Endothelial cell of umbilical vein (primary cell): ENCODE results near the gene GALNT17. TPM values are rescaled to one million over a fixed set of nuclear protein-coding genes. Genes with fewer than 3 reads are reported as not detected.

Experiments used
- BruUV-seq: library from RNA; stranded (reverse); fragments of 400-500 nt; replicated peaks from 2 replicates; lab custom pipeline; 2021; lab: Mats Ljungman, UMichigan
- CTCF ChIA-PET: fragments of 300-600, 350-600 bp; sonication (Branson Sonifier 250); formaldehyde crosslinking; loops from one replicate; lab custom pipeline; 2021; ENCODE audit warnings: antibody characterized with exemption, inconsistent platforms; lab: Charles Lee
- POLR2A ChIA-PET: fragments of 300-600, 350-600 bp; sonication (Branson Sonifier 250); formaldehyde crosslinking; loops from one replicate; lab custom pipeline; 2021; ENCODE audit warnings: antibody characterized with exemption, inconsistent platforms; lab: Charles Lee
- DNase-seq: peaks from one replicate; pipeline ENCODE4 v3.0.0-alpha.2; 2011; ENCODE audit warnings: low read depth, low spot score
- FAIRE-seq: peaks from 2 replicates; lab custom pipeline; 2011; peaks lifted over from hg19 to GRCh38; lab: Jason Lieb, UNC
- H2AFZ ChIP-seq: 2 replicates; pipeline ENCODE4 v1.6.0; 2012; ENCODE audit warnings: low read depth, low read length, control low read depth, inconsistent platforms
- H3K27ac ChIP-seq: 2 replicates; pipeline ENCODE4 v1.5.1; 2011; ENCODE audit warnings: low read depth, mild to moderate bottlenecking, control low read depth, low read length, moderate library complexity; ENCODE audit not compliant: insufficient read depth
- H3K27me3 ChIP-seq, 2 experiments: 2 replicates each; pipeline versions ENCODE4 v1.6.0 to v1.6.1; 2011; ENCODE audit warnings: low read length in 2 of 2, mixed read lengths in 1 of 2; ENCODE audit not compliant: control insufficient read depth in 2 of 2, insufficient read depth in 2 of 2
- H3K36me3 ChIP-seq, 2 experiments: 2 replicates in 1 of 2; 3 replicates in 1 of 2; pipeline ENCODE4 v1.5.1; 2011; ENCODE audit warnings: low read length in 2 of 2, mild to moderate bottlenecking in 1 of 2, moderate library complexity in 1 of 2; ENCODE audit not compliant: control insufficient read depth in 2 of 2, insufficient read depth in 2 of 2; ENCODE audit errors: extremely low read depth in 1 of 2
- H3K4me1 ChIP-seq: 3 replicates; pipeline ENCODE4 v1.5.1; 2011; ENCODE audit warnings: mild to moderate bottlenecking, low read length; ENCODE audit not compliant: control insufficient read depth, insufficient read depth; ENCODE audit errors: extremely low read depth
- H3K4me2 ChIP-seq: 2 replicates; pipeline ENCODE4 v1.6.1; 2011; ENCODE audit warnings: low read length, control low read depth, mixed read lengths; ENCODE audit not compliant: insufficient read depth
- H3K4me3 ChIP-seq, 3 experiments: fragments of 200-600 bp in 1 of 3; sonication (generic), shearing (Covaris generic) in 1 of 3; replicated peaks in 1 of 3; 2 replicates each; pipeline ENCODE4 v1.5.1; 2011 to 2016; ENCODE audit warnings: control low read depth in 3 of 3, low read length in 3 of 3, mild to moderate bottlenecking in 2 of 3, inconsistent platforms in 1 of 3, low read depth in 1 of 3, moderate library complexity in 1 of 3; ENCODE audit not compliant: insufficient read depth in 1 of 3
- H3K79me2 ChIP-seq: 2 replicates; pipeline ENCODE4 v1.6.0; 2012; ENCODE audit warnings: low read length, inconsistent platforms; ENCODE audit not compliant: control insufficient read depth, insufficient read depth
- H3K9ac ChIP-seq: replicated peaks from 2 replicates; pipeline ENCODE3; 2011; ENCODE audit warnings: low read length, control low read depth; ENCODE audit not compliant: insufficient read depth; ENCODE audit errors: extremely low read depth
- H3K9me1 ChIP-seq: replicated peaks from 3 replicates; pipeline ENCODE4 v1.6.0; 2011; ENCODE audit warnings: mild to moderate bottlenecking, low read length; ENCODE audit not compliant: control insufficient read depth, insufficient read depth; ENCODE audit errors: extremely low read depth
- H3K9me3 ChIP-seq: replicated peaks from 2 replicates; pipeline ENCODE4 v1.5.1; 2012; ENCODE audit warnings: low read length, inconsistent platforms; ENCODE audit not compliant: control insufficient read depth, insufficient read depth
- H4K20me1 ChIP-seq: replicated peaks from 2 replicates; pipeline ENCODE3; 2011; ENCODE audit warnings: mild to moderate bottlenecking, low read length; ENCODE audit not compliant: control insufficient read depth, insufficient read depth; ENCODE audit errors: extremely low read depth
- EZH2 ChIP-seq: IDR thresholded peaks from 2 replicates; pipeline ENCODE4 v1.6.1; 2012; ENCODE audit warnings: borderline replicate concordance, low read depth, mild to moderate bottlenecking, moderate library complexity, low read length, inconsistent platforms; ENCODE audit not compliant: severe bottlenecking
- FOS ChIP-seq: IDR thresholded peaks from 2 replicates; pipeline ENCODE4 v1.6.1; 2011; ENCODE audit warnings: mild to moderate bottlenecking, low read length, moderate library complexity, borderline replicate concordance; ENCODE audit not compliant: insufficient read depth
- GATA2 ChIP-seq: IDR thresholded peaks from 2 replicates; pipeline ENCODE4 v1.7.0; 2011; ENCODE audit warnings: low read depth, mild to moderate bottlenecking, moderate library complexity, mixed read lengths, low read length; ENCODE audit not compliant: insufficient read length, insufficient read depth
- MYC ChIP-seq: IDR thresholded peaks from one replicate; pipeline ENCODE4 v1.6.1; 2011; ENCODE audit warnings: mild to moderate bottlenecking, low read depth, low read length
- POLR2AphosphoS5 ChIP-seq: IDR thresholded peaks from 2 replicates; pipeline ENCODE4 v1.6.1; 2012; ENCODE audit warnings: low read depth, mild to moderate bottlenecking, control low read depth, low read length, moderate library complexity; ENCODE audit not compliant: insufficient read depth
- dilution Hi-C: fragments of 300-500 bp; cut with MboI; formaldehyde crosslinking; loops from one replicate; pipeline ENCODE4 v1.15.0; 2019; ENCODE audit warnings: low sequenced_read_pairs; ENCODE audit not compliant: extremely low pct_ligation_motif_present
- intact Hi-C: fragments of 100-400 bp; cut with micrococcal nuclease; formaldehyde crosslinking; loops from one replicate; pipeline ENCODE4 v1.10.0; 2022
- polyA plus RNA-seq, 4 experiments: library from polyadenylated mRNA; depleted of rRNA in 3 of 4; stranded (reverse) in 3 of 4; unstranded in 1 of 4; fragments of >200 nt; gene quantifications; 2 replicates each; pipeline versions ENCODE4 v1.2.1 to v1.2.3, GENCODE V29; 2011 to 2012; ENCODE audit warnings: missing spikeins in 1 of 4
- total RNA-seq: library from RNA; stranded (reverse); gene quantifications from 2 replicates; pipeline ENCODE4 v1.2.3, GENCODE V29; 2021
- TF ChIP-seq, protein P1 (sequence below), 2 donors: IDR thresholded peaks; 1 replicate in 1 of 2; 2 replicates in 1 of 2; pipeline ENCODE4 v1.5.1; 2011; ENCODE audit warnings: low read length in 2 of 2, mild to moderate bottlenecking in 2 of 2, moderate library complexity in 2 of 2, control low read depth in 1 of 2, inconsistent platforms in 1 of 2, low read depth in 1 of 2; ENCODE audit not compliant: insufficient read depth in 1 of 2; ENCODE audit errors: extremely low read depth in 1 of 2
- TF ChIP-seq, protein P2 (sequence below): IDR thresholded peaks from 2 replicates; pipeline ENCODE4 v1.6.1; 2011; ENCODE audit not compliant: insufficient read depth, insufficient read length

The GALNT17 gene
- total and polyA plus RNA-seq, 2 donors (not counting 3 experiments of a cell fraction or from before 2014, with no cell fraction given) = not detected

DNA sequence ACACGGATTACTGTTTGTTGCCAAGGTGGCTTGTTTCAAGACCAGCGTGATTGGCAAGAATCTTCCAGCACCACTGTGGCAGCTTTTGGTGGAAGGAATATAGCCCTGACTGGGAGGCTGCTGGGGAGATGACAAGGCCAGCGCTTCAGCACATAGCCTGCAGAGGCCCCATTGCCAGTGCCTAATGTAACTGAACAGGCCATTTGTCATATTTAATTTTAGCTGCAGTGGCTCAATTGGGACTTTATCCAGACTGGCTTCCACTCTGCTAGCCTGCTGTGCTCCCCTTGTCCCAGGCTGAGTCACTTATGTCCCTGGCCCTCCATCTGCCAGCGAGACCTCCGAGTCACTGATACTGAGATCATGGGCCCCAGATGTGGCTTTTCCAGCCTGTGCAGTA, 483.1 kb downstream of the GALNT17 start:
- Histone ChIP-seq H3K36me3 (no peaks in the 10 kb centered on the region), H4K20me1 (no peaks in the 10 kb centered on the region), H3K9me1 (no peaks in the 10 kb centered on the region), H3K9me3 (peaks cover 4% of the 10 kb centered on the region), H3K27me3 (no peaks in the 10 kb centered on the region), H2AFZ (no peak overlapping the region), H3K4me2 (no peak overlapping the region), H3K9ac (no peak overlapping the region), H3K79me2 (no peaks in the 10 kb centered on the region), H3K4me1 (no peaks in the 10 kb centered on the region), H3K4me3 (no peak overlapping the region), H3K27ac (no peak overlapping the region)
- ChIA-PET CTCF (no interaction called here), POLR2A (no interaction called here)
- dilution Hi-C loops = no loop called here
- intact Hi-C loops = no loop called here
- no peak for FAIRE-seq
- no peak for DNase-seq
- TF ChIP-seq, protein P1, sequence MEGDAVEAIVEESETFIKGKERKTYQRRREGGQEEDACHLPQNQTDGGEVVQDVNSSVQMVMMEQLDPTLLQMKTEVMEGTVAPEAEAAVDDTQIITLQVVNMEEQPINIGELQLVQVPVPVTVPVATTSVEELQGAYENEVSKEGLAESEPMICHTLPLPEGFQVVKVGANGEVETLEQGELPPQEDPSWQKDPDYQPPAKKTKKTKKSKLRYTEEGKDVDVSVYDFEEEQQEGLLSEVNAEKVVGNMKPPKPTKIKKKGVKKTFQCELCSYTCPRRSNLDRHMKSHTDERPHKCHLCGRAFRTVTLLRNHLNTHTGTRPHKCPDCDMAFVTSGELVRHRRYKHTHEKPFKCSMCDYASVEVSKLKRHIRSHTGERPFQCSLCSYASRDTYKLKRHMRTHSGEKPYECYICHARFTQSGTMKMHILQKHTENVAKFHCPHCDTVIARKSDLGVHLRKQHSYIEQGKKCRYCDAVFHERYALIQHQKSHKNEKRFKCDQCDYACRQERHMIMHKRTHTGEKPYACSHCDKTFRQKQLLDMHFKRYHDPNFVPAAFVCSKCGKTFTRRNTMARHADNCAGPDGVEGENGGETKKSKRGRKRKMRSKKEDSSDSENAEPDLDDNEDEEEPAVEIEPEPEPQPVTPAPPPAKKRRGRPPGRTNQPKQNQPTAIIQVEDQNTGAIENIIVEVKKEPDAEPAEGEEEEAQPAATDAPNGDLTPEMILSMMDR (IDR thresholded peaks at IDR 0.05; ENCODE audit: extremely low read depth in 1 of 2, insufficient read depth in 1 of 2, low read depth in 1 of 2, low read length in 2 of 2) = no peak
- TF ChIP-seq FOS (no peak), GATA2 (no peak), MYC (no peak), POLR2AphosphoS5 (no peak), EZH2 (no peak)
- TF ChIP-seq, protein P2, sequence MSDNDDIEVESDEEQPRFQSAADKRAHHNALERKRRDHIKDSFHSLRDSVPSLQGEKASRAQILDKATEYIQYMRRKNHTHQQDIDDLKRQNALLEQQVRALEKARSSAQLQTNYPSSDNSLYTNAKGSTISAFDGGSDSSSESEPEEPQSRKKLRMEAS = no peak
- BruUV-seq = no TSS peak
